Effector memory CD8-positive, alpha-beta T cell (primary cell): ENCODE measurements around the gene DHX58.

ENCODE experiments used
- ATAC-seq: fragments of 150-1000 bp; cut with Tn5 transposase; replicated peaks from 2 replicates; pipeline ENCODE4 v1.10.0; 2021; ENCODE audit warnings: mild to moderate bottlenecking, moderate library complexity
- DNase-seq, 3 experiments: peaks; one replicate each; pipeline ENCODE4 v3.0.0; 2021
- H3K27ac Mint-ChIP-seq, 2 donors: one replicate each; pipeline ENCODE4 v1.8.0; 2022; ENCODE audit warnings: mild to moderate bottlenecking in 2 of 2, mixed read lengths in 2 of 2, moderate library complexity in 2 of 2
- H3K27me3 Mint-ChIP-seq, 2 donors: one replicate each; pipeline ENCODE4 v1.8.0; 2022; ENCODE audit warnings: mixed read lengths in 2 of 2
- H3K36me3 Mint-ChIP-seq: one replicate; pipeline ENCODE4 v1.8.0; 2022; ENCODE audit warnings: mild to moderate bottlenecking, moderate library complexity, mixed read lengths; ENCODE audit not compliant: insufficient read depth
- H3K4me1 Mint-ChIP-seq, 2 donors: one replicate each; pipeline ENCODE4 v1.8.0; 2022; ENCODE audit warnings: low read depth in 2 of 2, mixed read lengths in 2 of 2
- H3K4me3 Mint-ChIP-seq, 2 donors: one replicate each; pipeline ENCODE4 v1.8.0; 2022; ENCODE audit warnings: mild to moderate bottlenecking in 2 of 2, mixed read lengths in 2 of 2, moderate library complexity in 2 of 2
- H3K9me3 Mint-ChIP-seq, 2 donors: one replicate each; pipeline ENCODE4 v1.8.0; 2022; ENCODE audit warnings: mixed read lengths in 2 of 2

Gene DHX58

DNA sequence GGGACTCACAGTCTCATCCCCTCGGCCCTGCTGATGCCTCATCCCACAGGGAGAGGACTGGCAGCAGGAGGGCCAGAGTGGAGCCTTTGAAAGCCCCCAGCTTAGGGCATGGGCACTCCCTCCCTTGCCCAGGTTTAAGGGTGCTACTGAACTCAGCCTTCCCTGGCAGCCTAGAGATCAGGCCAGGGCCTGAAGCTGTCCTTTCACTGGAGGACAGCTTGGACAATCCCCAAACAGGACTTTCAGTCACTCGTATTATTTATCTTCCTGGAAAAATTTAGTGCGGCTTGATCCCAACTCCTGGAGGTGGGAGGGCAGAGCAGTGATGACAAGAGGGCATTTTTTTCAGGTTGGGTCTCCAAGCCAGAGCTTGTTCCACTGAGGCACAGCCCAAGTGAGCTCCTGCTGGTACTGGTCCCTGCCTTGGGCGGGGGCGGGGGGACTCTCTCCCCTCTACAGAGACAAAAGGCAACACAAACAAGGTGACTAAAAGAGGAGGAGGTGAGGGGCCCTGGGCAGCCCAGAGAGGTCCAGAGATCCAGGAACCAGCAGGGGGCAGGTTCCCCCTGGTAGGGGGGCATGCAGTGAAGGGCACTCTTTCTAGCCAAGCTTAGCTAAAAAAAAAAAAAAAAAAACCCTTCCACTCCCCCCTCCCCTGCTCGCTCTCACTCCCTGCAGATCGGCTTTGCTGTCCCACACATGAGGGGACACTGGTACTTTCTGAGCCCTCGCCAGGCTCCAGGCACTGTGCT, 16.0 kb downstream of the DHX58 start:
- no peak for ATAC-seq
- Mint-ChIP-seq H3K27me3 (peaks cover 12 to 52% of the 10 kb centered on the region in 2 donors), H3K27ac (no peak overlapping the region), H3K4me1 (peaks cover 4 to 6% of the 10 kb centered on the region in 2 donors), H3K9me3 (no peaks in the 10 kb centered on the region), H3K36me3 (peaks cover 3% of the 10 kb centered on the region), H3K4me3 (no peak overlapping the region)
- no peak for DNase-seq

DNA sequence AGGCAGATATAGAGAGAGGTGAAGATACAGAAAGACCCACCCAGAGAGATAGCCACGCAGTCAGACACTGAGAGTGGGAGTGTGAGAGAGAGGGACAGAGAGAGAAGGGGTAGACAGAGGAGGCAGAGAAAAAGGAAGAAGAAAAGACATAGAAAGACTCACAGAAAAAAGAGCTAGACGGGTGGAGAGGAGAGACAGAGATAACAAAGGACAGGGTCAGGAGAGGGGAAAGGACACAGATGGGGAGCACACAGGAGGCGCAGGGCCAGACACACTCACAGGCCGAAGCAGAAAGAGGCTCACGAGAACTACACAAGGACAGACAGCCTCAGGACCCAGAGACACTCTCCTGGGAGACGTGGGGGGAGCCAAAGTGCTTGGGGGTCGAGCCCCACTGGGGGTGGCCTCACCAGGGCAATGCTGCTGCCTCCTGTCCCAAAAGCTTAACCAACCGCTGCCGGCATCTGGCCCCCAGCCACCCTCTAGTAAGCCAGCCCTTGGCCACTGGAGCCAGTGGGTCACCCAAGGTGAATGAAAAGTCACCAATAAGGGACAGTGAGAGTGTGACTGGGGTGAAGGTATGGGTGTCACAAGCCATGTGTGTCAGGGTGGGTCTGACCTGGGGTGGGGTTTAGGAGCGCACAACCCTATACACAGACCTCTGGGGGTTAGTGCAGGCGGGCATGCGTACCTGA, 18.0 kb downstream of the DHX58 start:
- Mint-ChIP-seq H3K9me3 (no peaks in the 10 kb centered on the region), H3K27me3 (peaks cover 19 to 65% of the 10 kb centered on the region in 2 donors), H3K27ac (no peak overlapping the region), H3K4me3 (no peak overlapping the region), H3K36me3 (peaks cover 3% of the 10 kb centered on the region), H3K4me1 (peaks cover 4% of the 10 kb centered on the region in 2 donors)
- DNase-seq = no peak
- ATAC-seq = no peak

DNA sequence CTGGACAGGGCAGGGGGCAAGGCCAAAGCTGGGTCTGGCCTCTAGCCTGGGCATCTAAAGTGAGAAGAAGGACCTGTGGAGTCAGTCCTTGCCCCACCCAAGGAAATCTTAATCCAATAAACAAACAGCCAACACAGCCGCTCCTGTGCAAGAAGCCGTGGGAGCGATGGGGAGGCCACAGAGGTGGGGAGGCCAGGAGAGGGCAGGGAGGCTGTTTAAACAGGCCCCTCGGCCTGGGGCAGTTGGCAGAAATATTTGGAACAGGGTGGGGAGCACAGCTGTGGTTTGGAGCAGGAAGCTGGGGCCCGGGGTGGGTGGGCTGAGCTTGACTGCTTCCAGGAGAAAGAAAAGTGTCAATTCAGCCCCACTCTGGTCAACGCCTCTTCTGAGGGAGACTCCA, 19.6 kb downstream of the DHX58 start:
- H3K27me3 Mint-ChIP-seq = peaks cover 25 to 74% of the 10 kb centered on the region in 2 donors
- no peak overlapping the region for H3K4me3 Mint-ChIP-seq
- ATAC-seq (no peak), DNase-seq (no peak)
- H3K4me1 Mint-ChIP-seq = peaks cover 2 to 3% of the 10 kb centered on the region in 2 donors
- H3K9me3 Mint-ChIP-seq = no peaks in the 10 kb centered on the region
- H3K36me3 Mint-ChIP-seq = peaks cover 3% of the 10 kb centered on the region
- H3K27ac Mint-ChIP-seq = no peak overlapping the region

DNA sequence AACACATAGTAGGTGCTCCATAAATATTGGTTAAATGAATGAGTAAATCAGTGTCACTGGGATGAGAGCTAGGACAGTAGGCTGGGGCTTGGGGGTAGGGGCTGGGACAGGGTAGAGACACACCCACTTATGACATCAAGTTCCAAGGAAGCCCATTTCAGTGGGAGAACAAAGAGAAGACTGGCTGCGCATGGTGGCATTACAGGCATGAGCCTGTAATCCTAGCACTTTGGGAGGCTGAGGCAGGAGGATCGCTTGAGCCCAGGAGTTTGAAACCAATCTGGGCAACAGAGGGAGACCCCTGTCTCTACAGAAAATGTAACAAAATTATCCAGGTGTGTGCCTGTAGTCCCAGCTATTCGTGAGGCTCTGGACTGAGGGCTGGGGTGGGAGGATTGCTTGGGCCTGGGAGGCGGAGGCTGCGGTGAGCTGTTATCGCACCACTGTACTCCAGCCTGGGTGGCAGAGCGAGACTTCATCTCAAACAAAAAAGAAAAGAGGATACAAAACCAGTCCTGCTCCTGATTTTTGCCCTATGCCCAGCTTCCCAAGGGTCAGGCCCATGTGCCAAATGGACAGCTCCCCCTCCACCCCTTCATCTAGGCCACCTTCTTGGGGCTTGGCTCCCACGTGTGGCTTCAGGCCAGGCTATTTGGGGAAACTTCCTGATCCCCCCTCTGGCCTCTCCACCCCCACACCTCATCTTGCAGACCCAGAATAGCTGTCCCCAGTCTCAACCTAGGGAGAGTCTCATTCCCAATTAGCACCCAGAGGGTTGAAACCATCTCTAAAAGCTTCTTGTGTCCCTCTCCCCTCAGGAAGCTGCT, 21.3 kb downstream of the DHX58 start:
- Mint-ChIP-seq H3K27me3 (peaks cover 16 to 56% of the 10 kb centered on the region in 2 donors), H3K36me3 (peaks cover 3% of the 10 kb centered on the region), H3K9me3 (no peaks in the 10 kb centered on the region), H3K4me3 (no peak overlapping the region), H3K27ac (no peak overlapping the region), H3K4me1 (no peaks in the 10 kb centered on the region)
- no peak for ATAC-seq
- no peak for DNase-seq

DNA sequence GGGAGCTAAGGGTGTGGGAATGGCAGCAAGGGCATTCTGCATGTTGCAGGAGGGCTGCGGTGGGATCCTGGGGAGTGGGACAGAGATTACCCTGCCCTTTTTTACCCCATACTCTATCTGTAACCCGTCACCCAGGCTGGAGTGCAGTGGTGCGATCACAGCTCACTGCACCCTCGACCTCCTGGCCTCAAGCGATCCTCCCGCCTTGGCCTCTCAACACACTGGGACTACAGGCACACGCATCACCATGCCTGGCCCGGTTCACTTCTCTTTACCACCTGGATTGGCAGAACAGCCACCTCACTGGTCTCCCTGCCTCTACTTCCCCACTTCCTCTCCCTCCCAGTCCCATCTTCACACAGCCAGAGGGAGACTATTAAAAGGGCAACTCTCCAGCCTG, 23.8 kb downstream of the DHX58 start:
- H3K36me3 Mint-ChIP-seq = no peaks in the 10 kb centered on the region
- H3K4me1 Mint-ChIP-seq = no peaks in the 10 kb centered on the region
- H3K27ac Mint-ChIP-seq = no peak overlapping the region
- DNase-seq = no peak
- no peaks in the 10 kb centered on the region for H3K9me3 Mint-ChIP-seq
- no peak overlapping the region for H3K4me3 Mint-ChIP-seq
- H3K27me3 Mint-ChIP-seq = peaks cover 16 to 42% of the 10 kb centered on the region in 2 donors
- ATAC-seq = no peak

DNA sequence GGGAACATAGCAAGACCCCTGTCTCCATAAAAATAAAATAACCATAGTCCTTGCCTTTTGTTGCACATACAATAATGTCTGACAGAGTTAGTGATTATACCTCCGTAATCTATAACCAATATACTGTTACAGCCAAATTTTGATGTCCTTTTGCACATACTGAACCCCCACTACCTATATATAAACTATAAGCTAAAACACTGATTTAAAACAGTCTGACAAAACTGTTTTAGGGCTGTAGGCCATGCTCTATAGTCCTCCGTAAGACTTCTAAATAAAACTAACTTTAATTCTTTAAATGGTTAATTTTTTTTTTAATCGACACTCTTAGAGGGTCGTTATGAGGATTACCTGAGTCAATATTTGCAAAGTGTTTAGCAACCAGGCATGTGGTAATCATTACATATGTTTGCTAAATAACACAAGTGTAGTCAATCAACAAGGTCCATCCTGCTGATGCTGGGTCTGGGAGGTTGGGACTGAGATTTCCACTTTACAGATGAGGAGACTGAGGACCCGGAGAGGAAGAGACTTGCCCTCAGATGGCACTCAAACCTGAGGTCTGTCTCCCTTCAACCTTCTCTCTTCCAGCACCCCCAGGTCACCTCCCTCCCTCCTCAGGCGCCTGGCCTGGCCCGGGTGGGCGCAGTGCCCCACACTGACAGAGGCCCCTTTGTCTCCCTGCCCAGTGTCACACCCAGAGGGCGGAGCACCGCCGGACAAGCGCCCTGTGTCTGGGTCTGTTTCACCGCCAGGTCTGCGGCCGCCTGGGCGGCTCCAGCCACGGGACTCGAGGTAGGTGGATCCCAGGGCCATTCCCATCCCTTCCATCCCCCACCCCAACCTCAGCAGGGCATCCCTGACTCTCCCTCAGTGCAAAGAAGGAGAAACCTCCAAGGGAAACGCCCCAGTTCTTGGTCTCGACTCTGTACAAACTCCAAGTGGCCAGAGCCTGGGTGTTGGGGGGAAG, 24.5 kb downstream of the DHX58 start:
- Mint-ChIP-seq H3K4me1 (no peaks in the 10 kb centered on the region), H3K4me3 (no peak overlapping the region), H3K27ac (no peak overlapping the region), H3K27me3 (peaks cover 16 to 40% of the 10 kb centered on the region in 2 donors), H3K36me3 (no peaks in the 10 kb centered on the region), H3K9me3 (no peaks in the 10 kb centered on the region)
- DNase-seq (no peak), ATAC-seq (no peak)

DNA sequence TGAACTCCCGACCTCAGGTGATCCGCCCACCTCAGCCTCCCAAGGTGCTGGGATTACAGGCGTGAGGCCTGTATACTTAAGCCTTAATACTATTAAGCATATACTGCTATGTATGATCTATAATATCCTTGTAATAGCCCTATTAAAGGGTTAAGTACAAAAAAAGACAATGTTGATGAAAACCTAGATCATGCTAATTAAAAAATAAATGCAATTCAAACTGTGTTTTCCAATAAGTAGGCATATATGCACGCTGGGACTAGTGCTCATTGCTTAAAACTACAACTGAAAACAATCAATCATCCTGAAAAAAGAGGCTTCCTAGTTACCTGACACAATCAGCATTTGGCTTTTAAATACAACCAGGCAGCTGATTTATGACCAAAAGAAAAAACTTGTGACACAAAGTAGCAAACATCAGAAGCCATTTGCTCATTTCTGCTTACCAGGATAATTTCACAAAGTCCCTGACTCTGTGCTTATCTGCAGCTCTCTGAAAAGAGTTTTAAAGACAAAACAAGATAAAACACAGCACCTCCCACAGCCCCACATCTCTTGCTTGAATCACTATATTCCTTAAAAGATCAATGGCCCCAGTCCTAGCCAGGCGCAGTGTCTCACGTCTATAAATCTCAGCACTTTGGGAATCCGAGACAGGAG, 25.3 kb downstream of the DHX58 start:
- Mint-ChIP-seq H3K4me3 (no peak overlapping the region), H3K27me3 (peaks cover 16 to 31% of the 10 kb centered on the region in 2 donors), H3K9me3 (no peaks in the 10 kb centered on the region), H3K4me1 (no peaks in the 10 kb centered on the region), H3K27ac (no peak overlapping the region), H3K36me3 (no peaks in the 10 kb centered on the region)
- ATAC-seq (no peak), DNase-seq (no peak)

DNA sequence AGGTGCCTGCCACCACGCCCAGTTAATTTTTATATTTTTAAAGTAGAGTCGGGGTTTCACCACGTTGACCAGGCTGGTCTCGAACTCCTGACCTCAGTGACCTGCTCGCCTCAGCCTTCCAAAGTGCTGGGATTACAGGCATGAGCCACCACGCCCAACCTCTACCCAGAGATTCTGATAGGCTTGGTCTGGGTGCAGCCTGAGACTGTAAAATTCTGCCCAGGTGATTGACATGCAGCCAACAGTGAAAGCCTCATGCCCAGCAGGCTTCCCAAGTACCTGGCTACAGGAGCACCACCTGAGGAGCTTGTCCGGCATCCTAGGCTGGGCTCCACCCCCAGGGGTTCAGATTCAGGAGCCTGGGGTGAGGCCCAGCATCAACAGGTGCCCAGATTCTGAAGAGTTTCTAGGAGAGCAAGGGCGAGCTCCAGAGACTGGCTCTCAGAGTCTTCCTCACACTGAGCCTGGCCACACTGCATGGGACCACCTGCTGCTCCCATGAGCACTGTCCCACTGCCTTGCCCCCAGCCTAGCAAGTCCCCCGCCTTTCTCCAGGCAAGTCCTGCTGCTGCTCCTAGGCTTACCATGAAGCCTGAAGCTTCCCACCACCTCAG, 30.9 kb downstream of the DHX58 start:
- Mint-ChIP-seq H3K36me3 (no peaks in the 10 kb centered on the region), H3K27me3 (no peaks in the 10 kb centered on the region), H3K4me3 (no peak overlapping the region), H3K9me3 (no peaks in the 10 kb centered on the region), H3K27ac (no peak overlapping the region), H3K4me1 (no peaks in the 10 kb centered on the region)
- no peak for ATAC-seq
- DNase-seq = no peak

DNA sequence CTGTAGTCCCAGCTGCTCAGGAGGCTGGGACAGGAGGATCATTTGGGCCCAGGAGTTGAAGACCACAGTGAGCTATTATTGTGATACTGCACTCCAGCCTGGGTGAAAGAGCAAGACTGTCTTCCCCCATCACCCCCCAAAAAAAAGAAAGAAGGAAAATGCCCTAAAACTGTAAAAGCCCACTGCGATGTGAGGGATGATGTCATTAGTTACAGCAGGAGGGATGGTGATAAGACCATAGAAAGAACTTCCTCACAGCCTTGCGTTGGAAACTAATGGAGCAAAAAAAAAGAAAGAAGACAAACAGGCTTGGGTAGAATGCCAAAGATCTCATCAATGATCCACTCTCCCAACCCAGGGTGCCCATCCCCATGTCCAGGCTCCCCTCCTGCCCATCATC, 33.0 kb downstream of the DHX58 start:
- no peak overlapping the region for H3K27ac Mint-ChIP-seq

DNA sequence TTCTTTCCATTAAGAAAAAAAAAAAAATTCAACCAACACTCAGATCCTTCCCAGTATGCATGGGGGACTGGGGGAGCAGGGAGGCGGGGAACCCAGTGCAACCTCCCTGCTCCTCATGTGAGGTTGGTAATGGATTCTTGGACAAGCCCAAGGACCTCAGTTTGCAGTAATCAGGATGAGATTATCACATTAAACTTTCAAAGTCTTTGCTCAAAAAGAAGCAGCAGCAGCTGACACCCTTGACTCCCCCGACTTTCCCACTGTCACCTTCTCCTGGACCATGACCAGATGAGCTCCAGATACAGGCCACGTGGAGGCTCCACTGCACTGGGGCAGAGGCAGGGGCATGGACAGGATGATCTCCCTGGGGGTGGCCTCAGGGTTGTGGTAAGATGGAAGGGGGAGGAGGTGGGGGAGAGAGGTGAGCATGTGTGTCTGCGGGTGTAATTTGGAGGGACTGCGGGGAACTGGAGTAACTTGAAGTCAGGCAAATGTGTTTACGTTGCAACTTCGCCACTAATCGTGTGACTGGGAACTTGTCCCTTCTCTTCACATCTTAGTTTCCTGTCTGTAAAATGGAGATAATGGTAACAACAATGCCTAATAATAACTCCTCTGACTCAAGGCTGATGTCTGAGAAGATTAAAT, 34.0 kb downstream of the DHX58 start:
- no peak for ATAC-seq
- H3K36me3 Mint-ChIP-seq = peaks cover 2% of the 10 kb centered on the region
- H3K9me3 Mint-ChIP-seq = no peaks in the 10 kb centered on the region
- H3K4me3 Mint-ChIP-seq = no peak overlapping the region
- H3K27ac Mint-ChIP-seq = no peak overlapping the region
- H3K27me3 Mint-ChIP-seq = peaks cover 1 to 26% of the 10 kb centered on the region in 2 donors
- H3K4me1 Mint-ChIP-seq = peaks cover 0 to 1% of the 10 kb centered on the region in 2 donors
- no peak for DNase-seq

More for the DNA sequence above, 33.0 kb downstream of the DHX58 start:
- ATAC-seq (no peak), DNase-seq (no peak)
- Mint-ChIP-seq H3K27me3 (peaks cover 0 to 16% of the 10 kb centered on the region in 2 donors), H3K36me3 (no peaks in the 10 kb centered on the region), H3K4me3 (no peak overlapping the region), H3K9me3 (no peaks in the 10 kb centered on the region), H3K4me1 (no peaks in the 10 kb centered on the region)

DNA sequence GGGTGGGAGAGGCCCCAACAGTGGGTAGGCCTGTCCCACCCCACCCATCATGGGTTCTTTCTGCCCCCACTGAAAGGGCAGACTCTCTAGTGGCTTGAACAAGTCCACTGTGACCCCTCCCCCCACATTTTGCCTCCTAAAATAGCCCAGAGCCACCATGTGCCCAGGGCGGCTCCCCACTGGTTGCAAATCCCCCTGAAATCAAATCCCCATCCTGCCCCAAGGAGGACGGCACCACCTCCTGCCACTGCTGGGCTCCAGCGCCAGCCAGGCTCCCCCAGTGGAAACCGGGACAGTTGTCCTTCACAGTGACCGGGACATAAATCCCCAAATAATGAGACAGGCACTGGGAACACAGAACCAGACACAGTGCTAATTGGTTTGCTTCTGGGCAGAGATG, 34.8 kb downstream of the DHX58 start:
- Mint-ChIP-seq H3K27ac (no peak overlapping the region), H3K27me3 (peaks cover 4 to 34% of the 10 kb centered on the region in 2 donors), H3K4me3 (no peak overlapping the region), H3K36me3 (peaks cover 2% of the 10 kb centered on the region), H3K4me1 (peaks cover 0 to 2% of the 10 kb centered on the region in 2 donors), H3K9me3 (no peaks in the 10 kb centered on the region)
- ATAC-seq = no peak
- no peak for DNase-seq
